Measurements from ENCODE around the gene ARHGEF4. TPM values are rescaled to one million over a fixed set of nuclear protein-coding genes. Genes with fewer than 3 reads are reported as not detected.

The ARHGEF4 gene
- total RNA-seq, 1 experiment from 2014 or later: 26.6 TPM

DNA sequence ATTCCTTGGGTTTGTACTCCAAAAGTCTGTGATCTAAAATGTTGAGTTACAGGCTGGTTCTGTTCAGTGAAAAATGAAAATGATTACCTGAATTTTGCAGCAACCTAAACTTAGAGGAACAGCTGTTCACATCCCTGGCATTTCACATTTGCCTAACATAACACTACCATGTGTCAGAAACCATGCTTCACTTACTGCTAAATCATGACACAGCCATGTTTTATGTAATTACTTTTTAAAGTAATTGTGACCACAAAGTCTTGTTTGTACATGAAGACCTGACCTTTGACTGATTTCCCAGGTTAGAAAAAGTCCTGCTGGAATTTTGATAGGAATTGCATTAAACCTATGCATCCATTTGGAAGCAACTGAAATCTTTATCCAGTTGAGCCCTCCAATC is 177.4 kb downstream of the ARHGEF4 start:
- Histone ChIP-seq H3K4me2 (ENCODE audit: low read length) (no peak overlapping the region), H3K27ac (ENCODE audit: low read depth, low read length) (no peak overlapping the region), H3K9ac (ENCODE audit: low read length) (no peak overlapping the region), H3K36me3 (ENCODE audit: control insufficient read depth in 1 of 2, insufficient read depth in 2 of 2, low read length in 2 of 2) (no peaks in the 10 kb centered on the region), H4K20me1 (ENCODE audit: insufficient read depth) (no peaks in the 10 kb centered on the region), H3K4me1 (ENCODE audit: control insufficient read depth in 1 of 2, insufficient read depth in 2 of 2, low read length in 2 of 2) (no peaks in the 10 kb centered on the region), H3K9me3 (ENCODE audit: control insufficient read depth in 1 of 2, insufficient read depth in 1 of 2, low read depth in 1 of 2, low read length in 2 of 2) (no peaks in the 10 kb centered on the region), H3K4me3 (replicated peaks in 1 of 2; ENCODE audit: low read depth in 1 of 2, low read length in 2 of 2) (no peak overlapping the region), H3K79me2 (ENCODE audit: insufficient read depth, low read length) (no peaks in the 10 kb centered on the region), H3K9me2 (ENCODE audit: insufficient read depth) (no peaks in the 10 kb centered on the region), H3K27me3 (ENCODE audit: insufficient read depth, low read length) (no peaks in the 10 kb centered on the region), H2AFZ (ENCODE audit: low read depth, low read length, poor library complexity, severe bottlenecking) (no peak overlapping the region)
- no peak for ATAC-seq
- CTCF ChIA-PET: no interaction called here
- no TSS peak for BruUV-seq (replicated peaks)
- intact Hi-C loops (cut with micrococcal nuclease): no loop called here
- DNase-seq (ENCODE audit: low read depth, low spot score): no peak
- TF ChIP-seq ZNF274 (IDR thresholded peaks at IDR 0.05; ENCODE audit: low read depth, low read length) (no peak), POLR2A (IDR thresholded peaks at IDR 0.05; ENCODE audit: borderline replicate concordance, extremely low read depth, insufficient read depth, insufficient read length) (no peak), CBX3 (IDR thresholded peaks at IDR 0.05; ENCODE audit: low read depth) (no peak), FOSL1 (IDR thresholded peaks at IDR 0.05; ENCODE audit: low read depth) (no peak), SP1 (IDR thresholded peaks at IDR 0.05; ENCODE audit: low read depth) (no peak), EZH2 (IDR thresholded peaks at IDR 0.05) (no peak), RAD21 (IDR thresholded peaks at IDR 0.05; ENCODE audit: low read depth) (no peak), EZH2phosphoT487 (IDR thresholded peaks at IDR 0.05; ENCODE audit: borderline replicate concordance) (no peak), JUND (IDR thresholded peaks at IDR 0.05) (no peak), SRF (IDR thresholded peaks at IDR 0.05; ENCODE audit: low read depth) (no peak), TCF7L2 (IDR thresholded peaks at IDR 0.05; ENCODE audit: borderline replicate concordance, extremely low read depth, insufficient read depth, insufficient read length) (no peak), ELF1 (IDR thresholded peaks at IDR 0.05; ENCODE audit: borderline replicate concordance, low read depth) (no peak), EGR1 (IDR thresholded peaks at IDR 0.05; ENCODE audit: low read depth) (no peak), CEBPB (IDR thresholded peaks at IDR 0.05; ENCODE audit: low read depth) (no peak), SIN3A (IDR thresholded peaks at IDR 0.05; ENCODE audit: low read depth) (no peak), ZFX (IDR thresholded peaks at IDR 0.05) (no peak), YY1 (IDR thresholded peaks at IDR 0.05; ENCODE audit: extremely low read depth, insufficient replicate concordance, low read depth, low read length) (no peak)
- TF ChIP-seq, protein P1, sequence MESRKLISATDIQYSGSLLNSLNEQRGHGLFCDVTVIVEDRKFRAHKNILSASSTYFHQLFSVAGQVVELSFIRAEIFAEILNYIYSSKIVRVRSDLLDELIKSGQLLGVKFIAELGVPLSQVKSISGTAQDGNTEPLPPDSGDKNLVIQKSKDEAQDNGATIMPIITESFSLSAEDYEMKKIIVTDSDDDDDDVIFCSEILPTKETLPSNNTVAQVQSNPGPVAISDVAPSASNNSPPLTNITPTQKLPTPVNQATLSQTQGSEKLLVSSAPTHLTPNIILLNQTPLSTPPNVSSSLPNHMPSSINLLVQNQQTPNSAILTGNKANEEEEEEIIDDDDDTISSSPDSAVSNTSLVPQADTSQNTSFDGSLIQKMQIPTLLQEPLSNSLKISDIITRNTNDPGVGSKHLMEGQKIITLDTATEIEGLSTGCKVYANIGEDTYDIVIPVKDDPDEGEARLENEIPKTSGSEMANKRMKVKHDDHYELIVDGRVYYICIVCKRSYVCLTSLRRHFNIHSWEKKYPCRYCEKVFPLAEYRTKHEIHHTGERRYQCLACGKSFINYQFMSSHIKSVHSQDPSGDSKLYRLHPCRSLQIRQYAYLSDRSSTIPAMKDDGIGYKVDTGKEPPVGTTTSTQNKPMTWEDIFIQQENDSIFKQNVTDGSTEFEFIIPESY (IDR thresholded peaks at IDR 0.05; ENCODE audit: extremely low read depth, insufficient replicate concordance, low read length): no peak
- TF ChIP-seq, protein P2, sequence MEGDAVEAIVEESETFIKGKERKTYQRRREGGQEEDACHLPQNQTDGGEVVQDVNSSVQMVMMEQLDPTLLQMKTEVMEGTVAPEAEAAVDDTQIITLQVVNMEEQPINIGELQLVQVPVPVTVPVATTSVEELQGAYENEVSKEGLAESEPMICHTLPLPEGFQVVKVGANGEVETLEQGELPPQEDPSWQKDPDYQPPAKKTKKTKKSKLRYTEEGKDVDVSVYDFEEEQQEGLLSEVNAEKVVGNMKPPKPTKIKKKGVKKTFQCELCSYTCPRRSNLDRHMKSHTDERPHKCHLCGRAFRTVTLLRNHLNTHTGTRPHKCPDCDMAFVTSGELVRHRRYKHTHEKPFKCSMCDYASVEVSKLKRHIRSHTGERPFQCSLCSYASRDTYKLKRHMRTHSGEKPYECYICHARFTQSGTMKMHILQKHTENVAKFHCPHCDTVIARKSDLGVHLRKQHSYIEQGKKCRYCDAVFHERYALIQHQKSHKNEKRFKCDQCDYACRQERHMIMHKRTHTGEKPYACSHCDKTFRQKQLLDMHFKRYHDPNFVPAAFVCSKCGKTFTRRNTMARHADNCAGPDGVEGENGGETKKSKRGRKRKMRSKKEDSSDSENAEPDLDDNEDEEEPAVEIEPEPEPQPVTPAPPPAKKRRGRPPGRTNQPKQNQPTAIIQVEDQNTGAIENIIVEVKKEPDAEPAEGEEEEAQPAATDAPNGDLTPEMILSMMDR (IDR thresholded peaks at IDR 0.05 in 2 of 3, conservative IDR thresholded peaks at IDR 0.05 in 1 of 3; ENCODE audit: borderline replicate concordance in 1 of 3, insufficient read depth in 1 of 3, low read depth in 2 of 3, low read length in 2 of 3): no peak
- TF ChIP-seq, protein P3, sequence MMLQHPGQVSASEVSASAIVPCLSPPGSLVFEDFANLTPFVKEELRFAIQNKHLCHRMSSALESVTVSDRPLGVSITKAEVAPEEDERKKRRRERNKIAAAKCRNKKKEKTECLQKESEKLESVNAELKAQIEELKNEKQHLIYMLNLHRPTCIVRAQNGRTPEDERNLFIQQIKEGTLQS (IDR thresholded peaks at IDR 0.05): no peak
- RAD21 ChIA-PET (ENCODE audit: low non-redundant PET in 1 of 2, low total read pairs in 2 of 2, uncharacterized antibody in 2 of 2, unreplicated experiment in 2 of 2): no interaction called here
- POLR2A ChIA-PET: no interaction called here

Measured in HCT116 (cell line).